ENCODE measurements around the gene IRF9.

GRCh38 chr14:24121210-24121609 lies 39.9 kb upstream of the IRF9 start:
- no peak for TF ChIP-seq YY1 (IDR thresholded peaks at IDR 0.05; ENCODE audit: insufficient read depth, insufficient read length)
- no peak for TF ChIP-seq ZNF274 (IDR thresholded peaks at IDR 0.05; ENCODE audit: low read depth, low read length)
- no peak for TF ChIP-seq SUZ12 (IDR thresholded peaks at IDR 0.05; ENCODE audit: extremely low read depth, insufficient read depth, insufficient read length)
